Activated CD8-positive, alpha-beta memory T cell treated with anti-CD3 and anti-CD28 coated beads, Interleukin-2, amount 50 U/mL, for 48 hours (primary cell): Measurements from ENCODE around the gene NRF1.

Source experiments
- DNase-seq: peaks from one replicate; pipeline ENCODE4 v3.0.0-alpha.2; 2020

Gene NRF1

DNA sequence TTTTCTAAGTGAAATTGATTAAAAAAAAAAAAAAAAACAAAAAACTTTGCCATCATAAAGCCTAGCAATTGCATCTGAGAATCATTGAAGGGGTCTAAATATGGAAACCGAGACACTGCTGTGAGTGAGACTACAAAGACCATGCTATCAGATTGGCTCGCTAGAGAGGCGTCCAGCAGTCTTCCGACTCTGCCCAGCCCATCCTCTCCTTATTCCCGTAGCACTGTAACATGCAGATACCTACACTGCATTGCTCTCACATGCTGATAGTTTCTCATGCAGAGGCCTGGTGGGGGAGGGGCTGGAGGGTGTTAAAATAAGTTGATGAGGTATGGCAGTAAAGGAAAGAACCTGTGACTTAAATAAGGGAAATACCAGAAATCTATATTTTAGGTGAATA, 130.7 kb downstream of the NRF1 start:
- no peak for DNase-seq

DNA sequence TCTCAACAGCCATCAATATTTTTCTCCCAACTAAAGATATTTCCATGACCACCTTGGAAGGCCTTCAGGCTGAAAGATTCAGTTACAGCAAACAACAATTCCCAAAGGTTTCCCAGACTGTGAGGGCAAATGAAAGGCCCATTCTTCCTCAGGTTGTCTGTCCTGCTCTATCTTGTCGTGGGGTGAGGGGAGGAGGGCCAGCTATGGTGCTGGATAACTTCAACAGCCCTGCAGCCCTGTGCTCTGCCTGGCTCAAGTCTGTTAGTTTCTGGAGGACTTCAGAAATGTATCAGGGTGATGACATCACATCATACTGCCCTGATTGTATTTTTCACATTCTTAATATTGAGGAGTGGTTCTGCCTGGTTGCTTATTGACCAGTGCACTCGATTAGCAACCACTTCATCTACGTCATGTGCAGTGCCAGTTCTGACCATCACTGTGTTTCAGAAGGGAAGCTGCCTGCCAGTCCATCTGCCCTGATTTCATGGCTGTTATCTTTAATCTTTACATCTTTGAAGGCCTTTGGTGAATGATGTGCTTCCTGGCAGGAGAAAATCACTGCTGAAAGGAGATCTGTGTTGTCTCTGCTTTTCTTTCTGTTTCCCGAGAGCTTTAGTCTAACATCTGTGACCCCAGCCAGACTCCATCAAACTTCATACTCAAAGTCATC, 135.5 kb downstream of the NRF1 start:
- DNase-seq: no peak

DNA sequence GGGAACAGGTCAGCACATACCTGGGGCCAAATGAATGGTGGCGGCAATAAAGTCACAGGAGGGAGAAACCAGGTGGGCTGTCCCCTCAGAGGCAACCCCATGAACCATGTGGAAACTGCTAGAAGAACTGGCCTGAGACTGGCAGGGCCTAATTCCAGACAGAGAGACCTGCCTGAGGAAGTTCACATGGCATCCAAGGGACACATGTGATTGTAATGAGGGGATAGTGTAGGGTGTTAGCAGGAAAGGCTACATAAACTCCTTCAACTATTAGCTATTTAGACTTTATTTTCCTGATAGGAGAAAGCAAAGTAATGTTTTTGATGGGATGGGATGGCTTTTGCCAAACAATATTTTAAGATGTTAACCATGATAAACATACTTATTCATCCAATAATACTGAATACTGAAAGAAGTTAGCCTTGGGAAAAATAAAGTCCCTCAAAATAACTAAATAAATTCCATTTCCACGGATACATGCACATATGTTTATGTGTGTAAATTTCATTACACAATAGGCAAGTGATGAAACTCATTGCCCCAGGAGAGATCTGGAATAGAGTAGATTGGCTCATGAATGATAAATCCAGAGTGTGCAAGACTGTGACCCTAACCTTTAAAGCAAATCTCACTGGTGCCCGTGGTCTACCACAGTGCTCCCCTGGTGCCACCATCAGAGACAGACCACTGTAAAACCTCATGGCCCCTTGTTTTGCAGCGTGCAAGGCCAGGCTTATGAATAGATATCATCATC, 137.0 kb downstream of the NRF1 start:
- DNase-seq: no peak

DNA sequence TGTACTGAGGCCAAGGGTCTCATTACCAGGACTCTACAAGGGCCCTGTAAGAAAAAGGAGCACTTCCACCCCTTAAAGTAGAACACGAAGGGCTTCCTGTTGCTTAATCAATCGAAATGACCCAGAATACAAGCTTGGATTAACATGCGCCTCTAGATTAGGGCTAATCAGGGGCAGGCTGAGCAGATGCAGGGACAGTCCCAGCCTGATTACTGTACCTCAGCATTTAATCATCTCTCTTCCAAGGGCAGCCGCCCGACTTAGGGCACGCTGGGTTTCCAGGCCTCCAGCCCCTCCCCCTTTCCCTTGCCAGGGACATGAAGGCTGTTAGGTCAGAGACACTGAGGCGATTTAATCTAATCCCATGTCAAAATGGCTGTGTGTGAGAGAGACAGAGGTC, 138.6 kb downstream of the NRF1 start:
- DNase-seq: no peak

DNA sequence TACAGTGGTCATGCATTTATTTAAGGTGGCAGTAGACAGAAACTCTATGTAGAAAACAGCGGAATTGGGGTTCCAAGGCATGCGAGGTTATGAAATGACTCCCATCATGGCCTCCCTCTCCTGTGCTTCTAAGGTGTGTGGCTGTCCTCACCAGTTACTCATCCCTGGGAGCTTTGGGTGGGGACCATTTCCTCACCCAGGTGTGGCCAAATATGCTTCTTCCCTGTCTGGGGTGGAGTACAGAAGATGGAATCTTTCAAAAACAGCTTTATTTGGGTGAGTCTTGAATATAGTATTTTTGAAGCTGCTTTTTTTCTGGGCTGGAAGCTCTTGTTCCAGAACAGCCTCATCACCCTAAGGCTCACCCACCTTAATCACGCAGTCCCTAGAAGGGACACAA, 139.0 kb downstream of the NRF1 start:
- no peak for DNase-seq

DNA sequence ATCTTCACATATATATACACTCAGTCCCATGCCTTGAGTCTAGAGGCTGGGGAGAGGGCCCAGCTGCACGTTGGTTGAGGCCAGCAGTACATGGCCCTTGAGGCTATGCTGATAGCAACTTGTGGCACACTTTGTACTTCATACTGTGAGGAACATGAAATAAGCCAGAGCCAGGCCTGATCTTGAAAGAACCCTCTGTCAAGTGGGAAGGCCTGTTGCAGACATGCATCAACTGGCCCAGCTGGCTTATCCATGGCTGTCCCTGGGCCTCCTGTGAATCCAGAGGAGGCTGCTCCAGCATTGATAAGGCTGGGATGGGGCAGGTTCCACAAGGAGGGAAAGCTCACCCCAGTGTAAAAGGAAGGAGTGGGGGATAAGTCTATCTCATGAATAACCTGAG, 140.4 kb downstream of the NRF1 start:
- no peak for DNase-seq

DNA sequence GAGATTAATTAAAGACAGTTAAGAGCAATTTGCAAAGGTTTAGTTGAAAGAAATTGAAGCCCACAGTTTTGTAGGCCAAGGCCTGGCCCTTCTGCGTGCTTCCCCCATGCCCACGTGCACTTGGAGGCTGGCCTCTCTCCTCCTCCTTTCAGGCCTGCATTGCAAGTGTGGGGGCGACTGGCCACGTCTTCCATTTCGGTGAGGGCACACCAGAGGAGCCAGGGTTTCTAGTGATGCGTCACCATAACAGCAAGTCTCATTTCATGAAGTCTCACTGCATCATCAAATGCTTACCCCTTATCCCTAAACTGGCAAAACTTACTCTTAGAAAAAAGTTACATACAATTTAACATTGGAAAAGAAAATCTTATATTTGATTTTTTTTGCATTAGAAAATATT, 141.2 kb downstream of the NRF1 start:
- DNase-seq: no peak

DNA sequence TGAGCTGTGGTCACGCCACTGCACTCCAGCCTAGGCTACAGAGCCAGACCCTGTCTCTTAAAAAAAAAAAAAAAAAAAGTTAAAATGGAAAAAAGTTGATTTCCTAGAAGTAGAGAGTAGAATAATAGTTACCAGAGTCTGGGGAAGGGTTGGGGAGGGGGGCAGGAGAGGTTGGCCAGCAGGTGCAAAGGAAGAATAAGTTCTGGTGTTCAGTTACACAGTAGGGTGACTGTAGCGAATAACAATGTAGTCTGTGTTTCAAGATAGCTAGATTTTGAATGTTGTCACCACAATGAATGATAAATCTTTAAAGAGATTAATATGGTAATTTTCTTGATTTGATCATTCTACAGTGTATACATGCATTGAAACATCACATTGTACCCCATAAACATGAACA, 142.9 kb downstream of the NRF1 start:
- DNase-seq: no peak

DNA sequence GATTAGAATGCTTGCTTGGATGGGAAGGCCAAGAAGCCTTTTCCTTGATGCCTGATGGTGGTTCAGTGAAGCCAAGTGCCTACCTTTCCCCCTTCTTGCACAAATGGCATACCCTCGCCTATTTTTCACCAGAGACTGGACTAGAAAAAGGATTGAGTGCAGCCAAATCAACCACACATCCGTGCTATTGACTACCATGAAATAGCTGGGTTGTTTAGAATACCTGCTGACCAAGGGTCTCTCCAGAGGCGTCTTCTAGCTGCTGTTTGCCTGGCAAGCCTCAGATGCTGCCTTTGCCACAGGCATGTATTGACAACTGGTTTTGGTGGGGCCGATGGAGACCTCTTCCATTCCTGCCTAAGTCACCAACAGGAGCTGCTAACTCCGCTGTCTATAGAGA, 146.5 kb downstream of the NRF1 start:
- DNase-seq: no peak

DNA sequence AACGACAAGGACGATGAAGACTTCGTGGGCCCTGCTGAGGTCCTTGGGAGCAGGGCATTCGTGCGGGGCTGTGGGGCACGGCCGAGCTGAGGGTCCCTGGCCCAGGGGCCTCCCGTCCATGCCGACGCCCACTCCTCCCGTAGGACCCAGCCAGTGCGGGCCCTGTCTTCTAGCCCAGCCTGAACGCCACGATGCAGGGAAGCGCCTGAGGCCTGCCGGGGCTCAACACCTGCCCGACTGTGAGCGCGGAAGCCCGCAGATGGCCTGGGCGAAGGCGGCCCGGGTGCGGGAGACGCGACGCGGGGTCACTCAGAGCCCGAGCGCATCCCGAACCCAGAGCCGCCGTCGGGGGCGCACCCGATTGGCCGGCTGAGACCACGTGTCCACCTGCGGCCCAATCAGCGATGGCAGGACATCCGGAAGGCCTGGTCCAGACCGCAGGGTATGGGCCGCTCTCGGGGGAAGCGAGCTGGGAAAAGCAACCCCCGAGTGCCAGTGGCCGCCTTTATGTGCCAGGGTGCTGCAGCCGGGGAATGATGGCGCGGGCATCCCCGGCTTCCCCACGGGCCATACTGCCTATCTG, 151.0 kb downstream of the NRF1 start:
- no peak for DNase-seq

DNA sequence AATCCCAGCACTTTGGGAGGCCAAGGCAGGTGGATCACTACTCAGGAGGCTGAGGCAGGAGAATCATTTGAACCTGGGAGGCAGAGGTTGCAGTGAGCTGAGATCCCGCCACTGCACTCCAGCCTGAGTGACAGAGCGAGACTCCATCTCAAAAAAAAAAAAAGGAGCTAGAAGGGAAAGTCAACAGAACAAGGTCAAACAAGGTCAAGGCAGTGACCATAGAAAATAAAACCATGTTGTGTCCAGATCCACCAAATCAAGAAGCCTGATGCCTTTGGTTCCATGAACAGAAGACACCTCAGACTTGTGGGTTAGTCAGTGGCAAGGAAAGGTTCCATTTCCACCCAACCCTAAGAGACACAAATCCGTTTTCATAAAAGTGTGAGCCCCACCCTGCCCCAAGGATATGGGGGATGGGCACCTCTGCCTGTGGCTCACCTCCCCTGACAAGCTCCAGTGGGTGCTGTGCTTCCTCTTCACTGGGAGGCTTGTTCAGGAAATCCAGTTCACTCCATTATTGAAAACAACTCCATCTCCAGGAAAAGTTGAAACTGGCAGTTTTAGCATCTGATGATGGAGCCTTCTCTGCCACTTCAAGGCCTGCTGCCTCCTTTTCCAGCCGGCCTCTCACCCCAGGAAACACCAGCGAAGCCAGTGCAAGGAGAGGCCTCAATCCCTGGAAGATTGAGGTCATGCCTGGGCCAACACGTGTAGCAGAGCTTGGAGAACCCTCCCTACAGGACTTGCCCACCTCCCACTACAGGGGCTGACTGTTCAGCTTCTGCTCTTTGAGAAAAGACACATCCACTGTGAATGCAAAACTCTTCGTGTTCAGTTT, 152.9 kb downstream of the NRF1 start:
- DNase-seq: no peak

DNA sequence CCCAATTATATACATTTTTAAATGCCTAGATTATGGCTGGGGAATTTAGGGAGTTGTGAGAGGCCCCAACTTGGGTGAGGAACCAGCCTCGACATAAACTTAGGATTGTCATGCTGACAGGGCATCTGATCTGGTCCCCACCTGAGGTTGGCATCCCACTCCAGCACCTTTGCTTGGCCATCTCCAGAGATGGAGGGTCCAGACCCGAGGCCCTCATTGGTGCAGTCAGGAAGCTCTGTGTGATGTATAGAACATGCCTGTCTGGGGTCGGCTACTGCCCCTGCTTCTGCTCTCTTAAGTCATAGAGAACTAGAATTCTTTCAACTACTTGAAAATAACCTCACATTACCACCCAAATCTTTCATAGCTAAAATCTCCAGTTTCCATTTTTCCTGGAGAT, 153.8 kb downstream of the NRF1 start:
- no peak for DNase-seq

DNA sequence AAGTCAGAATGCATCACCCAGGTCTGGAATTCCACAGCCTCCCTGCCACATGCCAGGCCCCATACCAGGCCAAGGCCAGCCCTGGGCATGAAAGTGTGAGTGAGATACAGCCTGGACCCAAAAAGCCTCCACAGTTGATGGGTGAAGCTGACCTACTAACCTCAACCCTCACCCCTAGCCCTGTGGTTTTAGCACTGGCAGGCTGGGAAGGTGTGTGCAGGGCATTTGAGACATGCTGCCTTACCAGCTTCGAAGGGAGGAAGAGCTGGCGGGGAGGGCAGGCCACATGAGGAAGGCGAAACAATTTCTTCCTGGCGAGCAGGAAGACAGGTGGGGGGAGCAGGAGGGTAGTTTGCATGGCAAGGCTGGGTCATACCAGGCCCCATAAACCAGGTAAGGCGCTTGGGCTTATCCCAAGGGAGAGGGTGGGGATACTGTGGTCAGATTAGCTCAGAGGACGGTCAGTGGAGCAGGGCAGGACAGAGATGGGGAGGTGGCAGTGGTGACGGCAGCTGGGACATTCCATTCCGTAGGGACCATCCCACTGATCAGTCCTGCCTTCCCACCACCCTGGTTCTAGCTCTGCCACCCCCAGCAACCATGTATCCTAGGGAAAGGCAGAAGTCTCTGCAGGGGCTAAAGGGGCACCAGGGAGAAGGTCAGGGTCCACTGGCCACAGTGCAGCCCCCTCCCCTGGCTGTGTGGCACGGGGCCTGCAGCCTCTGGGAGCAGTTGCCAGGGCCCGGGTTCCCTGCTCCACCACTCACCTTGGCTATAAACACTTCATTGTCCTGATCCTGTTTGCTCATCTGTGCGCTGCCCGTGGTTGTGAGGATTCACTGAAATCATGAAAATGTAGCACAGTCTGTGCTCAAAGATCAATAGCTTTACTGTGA, 155.8 kb downstream of the NRF1 start:
- no peak for DNase-seq

DNA sequence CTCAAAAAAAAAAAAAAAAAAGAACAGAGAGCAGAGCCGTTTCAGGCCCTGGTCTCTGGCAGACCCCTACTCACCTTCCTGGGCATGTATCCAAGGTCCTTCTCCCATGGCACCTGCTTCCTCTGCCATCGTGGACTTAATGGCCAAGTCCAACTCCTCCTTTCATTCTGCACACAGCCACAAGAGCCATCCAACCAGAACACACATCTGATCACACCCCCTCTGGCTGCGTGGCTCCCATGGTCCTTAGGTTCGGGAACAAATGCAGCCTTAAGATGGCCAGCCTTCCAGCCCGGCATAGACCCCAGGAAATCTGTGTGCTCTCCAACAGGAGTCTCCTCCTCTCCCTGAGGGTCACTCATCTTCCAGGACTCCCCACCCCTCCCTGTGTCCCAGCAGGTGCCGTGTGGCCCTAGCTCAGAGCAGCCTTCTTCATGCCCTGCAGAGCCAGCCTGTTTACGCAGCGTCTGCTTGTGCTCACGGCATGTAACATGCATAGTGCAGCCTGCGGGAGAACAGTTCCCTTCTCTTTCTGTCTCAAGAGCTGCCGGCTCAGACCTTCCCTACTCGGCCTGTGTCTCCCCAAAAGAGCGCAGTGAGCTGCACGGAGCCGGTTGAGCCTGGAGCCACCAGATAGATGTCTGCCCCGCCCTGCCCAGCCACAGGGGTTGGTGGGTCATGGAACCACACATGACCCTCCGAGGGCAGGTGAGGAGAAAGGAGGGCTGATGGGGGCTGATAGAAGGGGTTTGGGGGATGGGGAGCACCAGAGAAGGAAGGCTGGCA, 157.3 kb downstream of the NRF1 start:
- DNase-seq: no peak

DNA sequence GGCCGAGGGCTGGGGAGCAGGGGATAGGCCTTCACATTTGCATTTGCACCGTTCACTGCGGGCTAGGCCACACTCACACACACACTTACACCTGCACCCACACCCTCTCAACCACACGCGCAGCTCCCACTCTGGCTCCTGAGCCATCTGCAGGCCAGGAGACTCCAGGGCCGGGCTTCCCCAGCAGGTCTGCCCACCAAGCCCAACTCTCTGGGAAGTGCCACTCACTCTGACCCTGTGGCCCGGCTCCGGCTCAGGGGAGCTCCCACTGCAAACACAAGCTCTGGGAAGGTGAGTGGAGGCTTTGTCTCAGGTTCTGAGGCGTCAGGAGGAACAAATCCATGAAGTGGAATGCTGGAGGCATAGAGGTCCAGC, 157.9 kb downstream of the NRF1 start:
- DNase-seq: no peak

DNA sequence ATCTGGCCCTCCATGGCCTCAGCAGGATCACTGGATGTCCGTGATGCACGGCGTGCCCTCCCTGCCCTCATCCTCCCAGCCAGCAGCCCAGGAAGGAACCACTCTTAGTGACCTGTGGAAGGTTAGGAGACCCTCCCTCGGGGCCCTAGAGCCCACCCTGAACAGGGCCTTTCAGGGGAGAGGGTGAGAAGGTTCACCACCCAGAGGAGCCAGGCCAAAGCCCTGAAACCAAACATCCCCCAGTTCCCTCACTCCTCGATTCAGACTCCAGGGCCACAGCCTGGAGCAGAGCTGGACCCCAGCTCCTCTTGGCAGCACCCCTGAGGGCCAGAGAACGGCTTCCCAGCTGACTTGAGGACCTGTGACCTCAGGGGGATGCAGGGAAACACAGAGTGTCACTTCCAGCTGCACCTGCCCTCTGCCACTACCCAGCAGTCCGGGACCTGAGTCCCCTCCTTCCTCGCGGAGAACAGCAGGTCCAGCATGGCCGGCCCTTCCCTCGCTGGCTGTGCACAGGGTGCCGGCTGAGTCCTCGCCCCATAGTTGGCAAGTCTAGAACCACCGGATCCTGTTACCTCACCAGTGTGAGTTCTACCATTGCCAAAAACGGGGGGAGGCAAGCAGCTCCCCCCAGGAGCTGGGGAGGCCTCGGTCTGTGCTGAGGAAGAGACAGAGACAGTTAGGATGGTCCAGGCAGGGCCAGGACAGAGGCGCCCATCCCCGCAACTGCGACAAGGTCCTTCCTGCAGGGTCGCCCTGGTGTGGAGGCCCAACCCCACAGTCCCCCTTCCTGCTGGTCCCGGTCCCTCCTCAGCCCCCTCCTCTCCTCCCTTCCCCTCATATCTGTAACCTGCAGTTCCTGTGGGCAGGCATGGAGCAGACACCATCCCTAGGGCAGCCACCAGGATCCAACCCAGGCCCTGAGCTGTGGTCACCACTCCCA, 158.6 kb downstream of the NRF1 start:
- no peak for DNase-seq

DNA sequence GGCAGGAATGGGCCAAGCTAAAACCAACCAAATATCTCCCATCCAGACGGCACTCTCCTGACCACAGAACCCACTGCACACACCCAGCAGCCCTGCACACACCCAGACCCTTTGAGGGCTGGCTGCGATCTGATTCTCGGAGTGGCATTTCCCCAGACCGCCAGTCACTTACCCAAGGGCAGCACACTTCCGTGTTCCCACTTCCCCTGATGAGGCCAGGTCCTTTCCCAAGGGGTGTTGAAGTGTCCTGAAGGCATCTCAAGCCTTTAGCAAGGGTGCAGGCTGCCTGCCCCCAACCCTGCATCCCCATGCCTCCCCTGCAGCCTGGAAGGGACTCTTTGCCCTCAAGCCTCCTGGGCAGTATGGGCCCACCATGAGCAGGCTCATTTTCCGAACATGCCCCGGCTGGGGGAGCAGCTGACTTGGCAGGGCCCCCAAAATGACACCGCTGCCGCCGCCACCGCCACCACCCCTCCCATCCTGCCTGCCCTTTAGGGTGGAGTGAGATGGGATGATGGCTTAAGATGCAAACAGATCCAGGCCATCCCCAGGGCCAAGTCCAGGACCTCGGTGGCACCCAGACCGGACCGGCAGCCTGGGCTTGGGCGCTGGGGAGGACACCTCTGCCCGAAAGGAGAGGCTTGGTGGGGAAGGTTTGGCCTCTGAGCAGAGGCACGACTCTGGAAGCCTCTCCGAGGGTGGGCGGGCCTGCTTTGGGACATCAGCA, 159.8 kb downstream of the NRF1 start:
- DNase-seq: no peak

DNA sequence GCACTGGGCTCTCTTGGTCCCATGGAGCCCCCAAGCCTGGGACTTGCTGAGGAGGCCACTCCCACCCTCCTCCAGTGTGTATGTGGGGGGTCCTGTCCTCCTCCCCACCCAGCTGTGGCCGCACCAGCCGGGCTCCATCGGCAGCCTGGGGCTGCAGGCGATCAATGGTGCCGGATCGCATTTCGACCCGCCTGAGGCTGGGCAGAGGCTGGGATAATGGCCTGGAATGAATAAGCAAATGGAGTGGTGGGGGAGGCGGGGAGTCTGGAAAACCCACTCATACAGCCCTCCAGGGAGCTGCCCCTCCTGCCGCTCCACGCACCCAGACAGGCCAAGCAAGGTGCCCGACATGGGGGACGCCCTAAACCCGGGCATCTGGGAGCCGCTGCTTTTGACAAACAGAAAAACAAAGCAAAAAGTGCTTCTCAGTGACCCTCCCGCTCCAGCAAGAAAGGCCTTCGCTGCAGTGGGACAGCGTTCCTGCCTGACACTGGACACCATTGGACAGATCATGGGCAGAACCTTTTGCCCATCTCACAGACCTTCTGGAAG, 160.5 kb downstream of the NRF1 start:
- DNase-seq: no peak

DNA sequence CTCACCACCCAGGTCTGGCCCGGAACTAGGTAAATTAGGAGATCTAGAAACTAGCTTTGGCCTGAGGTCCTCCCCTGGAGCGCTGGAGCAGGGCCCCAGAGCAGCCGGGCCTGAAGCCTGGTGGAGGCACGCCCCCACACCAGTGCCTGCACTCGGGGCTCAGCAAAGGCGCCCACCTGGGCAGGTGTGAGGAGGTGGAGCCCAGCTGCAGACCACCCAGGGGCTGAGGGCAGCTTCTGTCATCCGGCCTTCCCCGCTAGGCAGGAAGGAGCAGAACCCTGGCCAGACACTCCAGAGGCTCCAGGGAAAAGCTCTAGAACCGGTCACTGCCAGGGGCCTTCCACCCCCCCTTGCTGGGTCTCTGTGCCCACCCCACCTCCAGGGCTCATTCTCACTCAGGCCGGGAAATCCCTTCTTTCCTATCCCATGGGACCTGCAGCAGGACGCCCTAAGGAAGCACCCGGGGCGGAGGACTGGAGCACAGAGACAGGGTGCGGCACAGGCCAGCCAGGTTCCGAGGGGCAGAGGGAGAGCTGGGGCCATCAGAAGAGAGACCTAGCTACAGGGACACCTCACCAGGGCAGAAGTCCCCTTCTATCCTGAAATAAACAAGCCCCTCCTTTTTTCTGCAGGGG, 161.2 kb downstream of the NRF1 start:
- DNase-seq: no peak
